Stimulated activated naive CD4-positive, alpha-beta T cell (primary cell): ENCODE results near the gene SLC5A8.
"Not testable (repeated sequence)": the region's sequence is repeated elsewhere in the genome, so short reads cannot be mapped to it uniquely, and the experiment has no call there.

ENCODE experiments used
- DNase-seq, 6 experiments: peaks; one replicate each; lab custom pipeline; 2025; lab: John Stamatoyannopoulos, UW

The SLC5A8 gene

DNA sequence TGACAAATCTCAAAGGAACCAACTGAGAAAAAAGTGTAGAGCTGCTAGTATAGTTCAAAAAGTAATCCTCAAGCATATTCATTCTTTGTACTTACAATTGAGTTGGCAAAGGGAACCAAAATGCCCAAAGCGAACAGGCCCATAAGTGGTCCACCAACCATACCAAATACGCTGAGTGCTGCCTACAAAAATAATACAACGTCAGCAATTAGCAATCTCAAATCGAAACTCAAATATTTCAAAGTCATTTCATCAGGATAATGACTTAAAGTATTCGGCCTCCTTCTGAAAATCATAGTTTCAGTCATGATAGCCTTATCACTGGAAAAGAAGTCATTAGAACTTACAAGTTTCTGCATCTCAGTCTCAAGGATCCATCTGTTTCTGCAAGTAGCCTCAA is 42.0 kb downstream of the SLC5A8 start:
- DNase-seq, result no peak

DNA sequence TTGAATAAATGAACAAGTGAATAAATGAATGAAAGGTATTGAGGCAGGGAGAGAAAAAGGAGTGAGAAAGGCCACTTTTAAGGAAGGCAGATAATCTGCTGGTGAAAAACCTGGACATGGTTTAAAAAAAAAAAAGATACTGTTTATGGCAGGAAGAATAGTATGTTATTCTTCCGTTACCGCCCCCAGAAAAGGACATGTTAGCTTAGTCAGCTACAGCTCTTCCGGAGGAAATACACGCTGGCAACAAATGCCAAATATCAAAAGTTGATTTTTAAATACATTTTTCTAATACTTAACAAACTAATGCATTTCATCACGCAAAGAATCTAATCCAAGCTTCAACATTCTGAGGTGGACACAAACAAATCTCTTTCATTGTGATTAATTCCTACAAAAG is 43.2 kb downstream of the SLC5A8 start:
- no peak for DNase-seq

DNA sequence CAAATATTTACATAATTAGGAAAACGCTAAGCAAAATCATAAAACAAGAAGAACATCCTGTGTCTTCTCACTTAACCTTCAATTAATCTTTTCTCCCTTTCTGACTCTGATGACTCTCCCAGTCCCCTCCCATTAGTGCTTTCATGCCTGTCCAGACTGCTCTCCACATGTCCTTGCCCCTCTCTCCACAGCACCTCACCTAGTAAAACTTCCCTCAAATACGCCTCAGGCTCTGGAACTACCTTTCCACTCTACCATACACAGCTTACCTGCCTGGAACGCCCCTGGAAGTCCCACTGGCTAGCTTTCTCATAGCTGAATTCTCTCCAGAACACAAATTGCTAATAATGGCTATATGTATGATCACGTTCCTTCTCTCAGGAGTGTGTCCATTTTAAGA is 44.7 kb downstream of the SLC5A8 start:
- no peak for DNase-seq

DNA sequence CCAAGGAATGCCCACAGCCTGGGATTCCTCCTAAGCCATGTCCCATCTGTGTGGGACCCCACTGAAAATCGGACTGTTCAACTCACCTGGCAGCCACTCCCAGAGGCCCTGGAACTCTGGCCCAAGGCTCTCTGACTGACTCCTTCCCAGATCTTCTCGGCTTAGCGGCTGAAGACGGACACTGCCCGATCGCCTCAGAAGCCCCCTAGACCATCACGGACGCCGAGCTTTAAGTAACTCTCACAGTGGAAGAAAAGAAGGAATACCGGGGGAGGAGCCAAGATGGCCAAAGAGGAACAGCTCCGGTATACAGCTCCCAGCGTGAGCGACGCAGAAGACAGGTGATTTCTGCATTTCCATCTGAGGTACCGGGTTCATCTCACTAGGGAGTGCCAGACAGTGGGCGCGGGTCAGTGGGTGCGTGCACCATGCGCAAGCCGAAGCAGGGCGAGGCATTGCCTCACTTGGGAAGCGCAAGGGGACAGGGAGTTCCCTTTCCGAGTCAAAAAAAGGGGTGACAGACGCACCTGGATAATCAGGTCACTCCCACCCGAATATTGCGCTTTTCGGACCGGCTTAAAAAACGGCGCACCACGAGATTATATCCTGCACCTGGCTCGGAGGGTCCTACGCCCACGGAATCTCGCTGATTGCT is 64.1 kb downstream of the SLC5A8 start:
- not testable (repeated sequence) for DNase-seq

DNA sequence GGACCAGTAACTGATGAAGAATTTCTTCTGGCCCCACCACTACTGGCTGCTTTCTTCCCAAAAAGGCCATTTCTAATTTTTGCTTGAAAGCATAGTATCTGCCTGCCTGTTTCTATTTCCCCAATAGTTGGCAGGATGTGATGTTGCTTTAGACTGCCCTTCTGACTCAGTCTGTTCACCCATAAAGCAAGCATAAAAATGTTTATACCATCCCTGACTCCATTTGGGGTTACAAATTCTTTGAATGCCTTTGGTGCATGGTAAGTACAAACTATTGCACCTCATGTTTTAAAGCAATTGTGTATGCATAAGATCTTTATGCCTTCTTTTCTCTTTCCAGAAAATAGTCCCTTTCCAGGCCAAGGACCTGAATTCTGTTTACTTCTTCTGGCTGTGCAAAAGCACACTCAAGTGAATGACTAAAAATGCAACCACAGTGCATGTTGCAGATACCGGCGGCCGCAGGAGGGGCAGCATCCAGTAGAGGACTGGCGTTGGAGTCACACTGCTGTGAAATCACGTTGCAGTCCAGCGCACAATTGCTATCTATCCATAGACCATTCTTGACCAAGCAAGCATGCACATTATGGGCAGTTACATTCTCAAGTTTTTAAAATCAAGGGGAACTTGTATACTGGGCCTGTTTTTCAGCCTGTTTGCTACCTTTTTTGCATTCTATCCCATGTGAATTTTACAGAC is 82.4 kb downstream of the SLC5A8 start:
- DNase-seq, result no peak

DNA sequence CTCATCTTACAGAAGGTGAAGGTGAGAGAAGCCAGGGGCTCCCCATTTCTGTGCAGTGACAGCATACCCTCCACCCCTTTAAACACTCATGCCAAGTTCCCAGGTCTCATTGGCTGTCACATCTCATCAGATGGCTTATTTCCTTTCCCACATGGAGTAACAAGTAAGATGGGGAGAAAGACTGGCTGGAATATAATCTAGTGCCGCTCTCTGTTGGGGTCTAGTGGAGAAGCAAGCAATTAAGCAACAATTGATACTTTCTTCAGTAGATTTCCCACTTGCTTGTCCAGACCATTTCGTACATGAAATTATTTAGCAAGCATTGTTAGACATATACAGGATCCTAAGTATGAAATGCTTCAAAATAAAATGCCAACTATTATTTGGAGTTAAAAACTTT is 92.2 kb downstream of the SLC5A8 start:
- DNase-seq, result no peak

DNA sequence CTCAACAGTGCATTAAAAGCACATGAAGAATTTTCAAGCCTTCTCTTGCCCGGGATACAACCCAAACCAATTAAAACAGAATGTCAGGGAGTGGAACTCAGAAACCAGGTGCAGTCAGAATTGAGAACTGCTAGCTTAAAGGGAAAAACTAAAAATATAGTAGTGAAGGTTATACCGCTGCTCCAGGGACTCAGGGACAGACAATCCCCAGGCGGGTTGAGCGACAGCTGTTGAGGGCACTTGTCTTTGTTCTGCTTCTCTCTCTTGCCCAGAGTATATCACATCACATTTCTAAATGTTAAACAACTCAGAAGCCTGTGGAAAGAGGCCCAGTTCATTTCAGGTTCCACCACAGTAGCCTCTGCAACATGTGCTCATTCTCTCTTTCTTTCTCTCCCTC is 93.1 kb downstream of the SLC5A8 start:
- no peak for DNase-seq

DNA sequence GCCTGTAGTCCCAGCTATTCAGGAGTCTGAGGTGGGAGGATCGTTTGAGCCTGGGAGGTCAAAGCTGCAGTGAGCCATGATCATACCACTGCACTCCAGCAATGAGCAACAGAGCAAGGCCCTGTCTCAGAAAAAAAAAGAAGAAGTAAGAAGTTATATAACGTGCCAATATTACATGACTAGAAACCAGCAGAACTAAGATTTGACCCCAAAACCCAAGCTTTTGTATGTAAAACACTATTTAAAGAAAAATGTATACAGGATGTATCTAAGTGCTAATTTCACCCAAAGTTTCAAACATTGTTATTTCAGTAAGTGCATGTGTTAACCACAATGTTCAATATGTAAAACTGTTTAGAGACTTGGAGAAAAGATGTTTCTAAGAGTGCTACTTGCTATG is 94.7 kb downstream of the SLC5A8 start:
- DNase-seq, result no peak

DNA sequence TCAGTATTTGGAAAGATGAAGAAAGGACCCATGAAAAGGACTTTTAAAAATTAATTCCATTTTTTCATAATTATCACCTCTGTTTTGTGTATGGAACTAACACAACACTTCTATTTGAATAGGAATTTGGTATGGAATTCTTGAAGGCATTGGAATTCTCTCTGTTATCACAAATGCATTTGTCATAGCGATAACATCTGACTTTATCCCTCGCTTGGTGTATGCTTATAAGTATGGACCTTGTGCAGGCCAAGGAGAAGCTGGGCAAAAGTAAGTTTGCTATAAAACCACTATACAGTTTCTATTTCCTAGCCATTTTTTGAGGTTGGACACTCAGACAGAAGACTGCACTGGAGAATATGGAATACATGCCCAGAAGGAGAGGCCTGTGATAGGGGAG is 98.6 kb downstream of the SLC5A8 start:
- DNase-seq, result no peak

DNA sequence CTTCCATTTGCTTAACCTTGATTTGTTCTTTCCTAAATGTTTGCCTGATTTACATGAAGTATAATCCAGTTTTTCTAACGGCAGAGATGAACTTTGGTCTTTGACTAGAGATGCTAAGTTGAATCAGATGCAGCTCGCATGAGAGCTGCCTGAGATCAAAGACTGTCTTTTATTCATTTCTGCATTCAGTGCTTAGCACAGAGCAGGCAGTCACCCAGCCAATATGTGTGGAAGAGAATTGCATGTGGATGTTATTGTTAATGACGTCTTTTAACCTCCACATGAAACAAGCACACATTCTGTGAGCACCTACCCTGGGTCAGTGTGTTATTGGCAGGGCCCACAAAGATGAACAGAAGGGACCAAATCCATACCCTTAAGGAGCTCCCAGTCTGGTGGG is 99.2 kb downstream of the SLC5A8 start:
- no peak for DNase-seq

DNA sequence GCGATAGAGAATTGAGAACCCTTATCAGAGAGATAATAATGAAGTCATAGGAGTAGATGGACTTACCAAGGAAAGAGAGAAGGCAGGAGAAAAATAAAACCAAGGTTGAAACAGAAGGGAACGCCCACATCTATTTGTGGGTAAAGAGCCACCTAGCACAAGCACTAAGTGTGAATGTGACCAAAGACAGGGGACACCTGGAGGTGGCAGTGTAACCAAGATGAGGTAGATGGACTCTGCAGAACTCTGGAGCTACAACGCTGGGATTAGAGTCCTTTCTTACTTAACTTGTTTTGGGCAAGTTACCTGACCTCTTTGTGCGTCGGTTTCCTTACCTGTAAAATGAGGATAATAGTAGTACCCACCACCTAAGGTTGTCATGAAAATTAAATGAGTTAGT is 101.9 kb downstream of the SLC5A8 start:
- no peak for DNase-seq

DNA sequence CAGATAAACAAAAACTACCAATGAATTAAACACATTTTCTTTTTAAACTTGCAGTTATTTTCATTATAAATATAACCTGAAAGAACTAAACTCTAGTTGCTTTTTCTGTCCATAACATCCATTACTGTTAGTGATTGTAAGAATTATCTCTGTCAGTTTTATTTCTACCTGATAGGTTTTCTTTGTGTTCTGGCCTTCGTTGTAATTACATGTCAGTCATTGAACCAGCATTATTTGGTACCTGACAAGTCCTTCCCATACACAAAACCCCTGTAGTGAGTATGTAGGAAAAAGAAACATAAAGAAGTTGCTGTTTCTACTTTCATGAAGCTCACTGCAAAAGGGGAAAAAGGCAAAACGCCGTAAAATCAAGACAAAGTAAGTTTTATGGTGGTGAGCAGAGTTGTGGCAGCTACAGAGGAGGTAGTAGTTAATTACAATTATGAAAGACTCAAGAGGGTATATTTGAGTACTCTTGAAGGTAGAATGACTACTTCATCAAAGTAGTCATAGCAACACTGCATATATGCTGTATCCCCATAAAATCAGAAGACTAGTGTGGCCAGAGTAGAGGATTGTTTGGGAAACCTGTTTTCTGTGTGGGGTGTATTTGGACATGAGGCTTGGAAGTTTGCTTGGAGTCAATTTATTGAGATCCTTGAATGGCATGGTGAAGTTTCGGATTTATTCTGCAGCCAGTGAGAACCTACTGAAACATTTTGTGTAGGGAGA is 102.8 kb downstream of the SLC5A8 start:
- no peak for DNase-seq
